Endothelial cell of umbilical vein (primary cell): ENCODE data around the gene GPR68. TPM values are rescaled to one million over a fixed set of nuclear protein-coding genes. Genes with fewer than 3 reads are reported as not detected.

Source experiments
- BruUV-seq: library from RNA; stranded (reverse); fragments of 400-500 nt; replicated peaks from 2 replicates; lab custom pipeline; 2021; lab: Mats Ljungman, UMichigan
- CTCF ChIA-PET: fragments of 300-600, 350-600 bp; sonication (Branson Sonifier 250); formaldehyde crosslinking; loops from one replicate; lab custom pipeline; 2021; ENCODE audit warnings: antibody characterized with exemption, inconsistent platforms; lab: Charles Lee
- POLR2A ChIA-PET: fragments of 300-600, 350-600 bp; sonication (Branson Sonifier 250); formaldehyde crosslinking; loops from one replicate; lab custom pipeline; 2021; ENCODE audit warnings: antibody characterized with exemption, inconsistent platforms; lab: Charles Lee
- DNase-seq: peaks from one replicate; pipeline ENCODE4 v3.0.0-alpha.2; 2011; ENCODE audit warnings: low read depth, low spot score
- FAIRE-seq: peaks from 2 replicates; lab custom pipeline; 2011; peaks lifted over from hg19 to GRCh38; lab: Jason Lieb, UNC
- H2AFZ ChIP-seq: 2 replicates; pipeline ENCODE4 v1.6.0; 2012; ENCODE audit warnings: low read depth, low read length, control low read depth, inconsistent platforms
- H3K27ac ChIP-seq: 2 replicates; pipeline ENCODE4 v1.5.1; 2011; ENCODE audit warnings: low read depth, mild to moderate bottlenecking, control low read depth, low read length, moderate library complexity; ENCODE audit not compliant: insufficient read depth
- H3K27me3 ChIP-seq, 2 experiments: 2 replicates each; pipeline versions ENCODE4 v1.6.0 to v1.6.1; 2011; ENCODE audit warnings: low read length in 2 of 2, mixed read lengths in 1 of 2; ENCODE audit not compliant: control insufficient read depth in 2 of 2, insufficient read depth in 2 of 2
- H3K36me3 ChIP-seq, 2 experiments: 2 replicates in 1 of 2; 3 replicates in 1 of 2; pipeline ENCODE4 v1.5.1; 2011; ENCODE audit warnings: low read length in 2 of 2, mild to moderate bottlenecking in 1 of 2, moderate library complexity in 1 of 2; ENCODE audit not compliant: control insufficient read depth in 2 of 2, insufficient read depth in 2 of 2; ENCODE audit errors: extremely low read depth in 1 of 2
- H3K4me1 ChIP-seq: 3 replicates; pipeline ENCODE4 v1.5.1; 2011; ENCODE audit warnings: mild to moderate bottlenecking, low read length; ENCODE audit not compliant: control insufficient read depth, insufficient read depth; ENCODE audit errors: extremely low read depth
- H3K4me2 ChIP-seq: 2 replicates; pipeline ENCODE4 v1.6.1; 2011; ENCODE audit warnings: low read length, control low read depth, mixed read lengths; ENCODE audit not compliant: insufficient read depth
- H3K4me3 ChIP-seq, 3 experiments: fragments of 200-600 bp in 1 of 3; sonication (generic), shearing (Covaris generic) in 1 of 3; replicated peaks in 1 of 3; 2 replicates each; pipeline ENCODE4 v1.5.1; 2011 to 2016; ENCODE audit warnings: control low read depth in 3 of 3, low read length in 3 of 3, mild to moderate bottlenecking in 2 of 3, inconsistent platforms in 1 of 3, low read depth in 1 of 3, moderate library complexity in 1 of 3; ENCODE audit not compliant: insufficient read depth in 1 of 3
- H3K79me2 ChIP-seq: 2 replicates; pipeline ENCODE4 v1.6.0; 2012; ENCODE audit warnings: low read length, inconsistent platforms; ENCODE audit not compliant: control insufficient read depth, insufficient read depth
- H3K9ac ChIP-seq: replicated peaks from 2 replicates; pipeline ENCODE3; 2011; ENCODE audit warnings: low read length, control low read depth; ENCODE audit not compliant: insufficient read depth; ENCODE audit errors: extremely low read depth
- H3K9me1 ChIP-seq: replicated peaks from 3 replicates; pipeline ENCODE4 v1.6.0; 2011; ENCODE audit warnings: mild to moderate bottlenecking, low read length; ENCODE audit not compliant: control insufficient read depth, insufficient read depth; ENCODE audit errors: extremely low read depth
- H3K9me3 ChIP-seq: replicated peaks from 2 replicates; pipeline ENCODE4 v1.5.1; 2012; ENCODE audit warnings: low read length, inconsistent platforms; ENCODE audit not compliant: control insufficient read depth, insufficient read depth
- H4K20me1 ChIP-seq: replicated peaks from 2 replicates; pipeline ENCODE3; 2011; ENCODE audit warnings: mild to moderate bottlenecking, low read length; ENCODE audit not compliant: control insufficient read depth, insufficient read depth; ENCODE audit errors: extremely low read depth
- FOS ChIP-seq: IDR thresholded peaks from 2 replicates; pipeline ENCODE4 v1.6.1; 2011; ENCODE audit warnings: mild to moderate bottlenecking, low read length, moderate library complexity, borderline replicate concordance; ENCODE audit not compliant: insufficient read depth
- GATA2 ChIP-seq: IDR thresholded peaks from 2 replicates; pipeline ENCODE4 v1.7.0; 2011; ENCODE audit warnings: low read depth, mild to moderate bottlenecking, moderate library complexity, mixed read lengths, low read length; ENCODE audit not compliant: insufficient read length, insufficient read depth
- JUN ChIP-seq: IDR thresholded peaks from 2 replicates; pipeline ENCODE4 v1.6.1; 2011; ENCODE audit warnings: borderline replicate concordance, low read depth; ENCODE audit not compliant: insufficient read length, insufficient read depth
- POLR2A ChIP-seq: IDR thresholded peaks from 2 replicates; pipeline ENCODE4 v1.6.1; 2012; ENCODE audit warnings: low read depth, mild to moderate bottlenecking, control low read depth, low read length
- dilution Hi-C: fragments of 300-500 bp; cut with MboI; formaldehyde crosslinking; loops from one replicate; pipeline ENCODE4 v1.15.0; 2019; ENCODE audit warnings: low sequenced_read_pairs; ENCODE audit not compliant: extremely low pct_ligation_motif_present
- intact Hi-C: fragments of 100-400 bp; cut with micrococcal nuclease; formaldehyde crosslinking; loops from one replicate; pipeline ENCODE4 v1.10.0; 2022
- polyA plus RNA-seq, 4 experiments: library from polyadenylated mRNA; depleted of rRNA in 3 of 4; stranded (reverse) in 3 of 4; unstranded in 1 of 4; fragments of >200 nt; gene quantifications; 2 replicates each; pipeline versions ENCODE4 v1.2.1 to v1.2.3, GENCODE V29; 2011 to 2012; ENCODE audit warnings: missing spikeins in 1 of 4
- total RNA-seq: library from RNA; stranded (reverse); gene quantifications from 2 replicates; pipeline ENCODE4 v1.2.3, GENCODE V29; 2021

GPR68 gene
- total and polyA plus RNA-seq, 2 donors (not counting 3 experiments of a cell fraction or from before 2014, with no cell fraction given) = 0.24 to 0.36 TPM

- CTCF ChIA-PET = interaction anchor here (1.1 kb wide), 1 partner anchor 10 kb away, joined by 3 read pairs; no protein-coding TSS in a partner anchor
- TF ChIP-seq JUN = no peak
- TF ChIP-seq POLR2A = no peak
- no peak for TF ChIP-seq FOS
- no peak for TF ChIP-seq GATA2
- dilution Hi-C loops (no loop called here), intact Hi-C loops (no loop called here)
- no TSS peak for BruUV-seq
- POLR2A ChIA-PET = no interaction called here
- H3K9ac ChIP-seq = no peak overlapping the region
- H3K4me3 ChIP-seq = no peak overlapping the region
- H4K20me1 ChIP-seq = no peaks in the 10 kb centered on the region
- no peak overlapping the region for H2AFZ ChIP-seq
- H3K27me3 ChIP-seq = no peaks in the 10 kb centered on the region
- H3K4me2 ChIP-seq = no peak overlapping the region
- no peaks in the 10 kb centered on the region for H3K79me2 ChIP-seq
- peaks cover 3 to 17% of the 10 kb centered on the region in 2 experiments for H3K36me3 ChIP-seq
- DNase-seq = no peak
- no peak for FAIRE-seq
- H3K9me1 ChIP-seq = no peaks in the 10 kb centered on the region
- no peaks in the 10 kb centered on the region for H3K4me1 ChIP-seq
- H3K27ac ChIP-seq = no peak overlapping the region
- H3K9me3 ChIP-seq = no peaks in the 10 kb centered on the region
These were observed 27.1 kb upstream of the GPR68 start for GRCh38 chr14:91271639-91272038.

GRCh38 chr14:91270619-91271018 lies 26.1 kb upstream of the GPR68 start:
- dilution Hi-C loops = no loop called here
- CTCF ChIA-PET = interaction anchor here (1.3 to 1.7 kb wide), 4 partner anchors 14 to 368 kb away, joined by 4 to 10 read pairs (median 5); no protein-coding TSS in a partner anchor
- intact Hi-C loops = no loop called here

More at GRCh38 chr14:91270619-91271018, 26.1 kb upstream of the GPR68 start:
- BruUV-seq = no TSS peak
- Histone ChIP-seq H3K4me1 (no peaks in the 10 kb centered on the region), H3K27ac (no peak overlapping the region), H3K27me3 (no peaks in the 10 kb centered on the region), H2AFZ (no peak overlapping the region), H4K20me1 (no peaks in the 10 kb centered on the region), H3K9ac (no peak overlapping the region), H3K79me2 (no peaks in the 10 kb centered on the region), H3K9me1 (no peaks in the 10 kb centered on the region), H3K4me3 (no peak overlapping the region), H3K4me2 (no peak overlapping the region), H3K9me3 (no peaks in the 10 kb centered on the region), H3K36me3 (peaks cover 0 to 12% of the 10 kb centered on the region in 2 experiments)
- TF ChIP-seq FOS (no peak), GATA2 (no peak), POLR2A (no peak), JUN (no peak)
- FAIRE-seq = no peak
- no peak for DNase-seq
- POLR2A ChIA-PET = interaction anchor here (0.6 kb wide), 1 partner anchor 42 kb away, joined by 7 read pairs; no protein-coding TSS in a partner anchor
